ENCODE results near the gene TNS3. TPM values are rescaled to one million over a fixed set of nuclear protein-coding genes. Genes with fewer than 3 reads are reported as not detected.

Gene TNS3
- total RNA-seq, 1 experiment from 2014 or later = 9.5 TPM

DNA sequence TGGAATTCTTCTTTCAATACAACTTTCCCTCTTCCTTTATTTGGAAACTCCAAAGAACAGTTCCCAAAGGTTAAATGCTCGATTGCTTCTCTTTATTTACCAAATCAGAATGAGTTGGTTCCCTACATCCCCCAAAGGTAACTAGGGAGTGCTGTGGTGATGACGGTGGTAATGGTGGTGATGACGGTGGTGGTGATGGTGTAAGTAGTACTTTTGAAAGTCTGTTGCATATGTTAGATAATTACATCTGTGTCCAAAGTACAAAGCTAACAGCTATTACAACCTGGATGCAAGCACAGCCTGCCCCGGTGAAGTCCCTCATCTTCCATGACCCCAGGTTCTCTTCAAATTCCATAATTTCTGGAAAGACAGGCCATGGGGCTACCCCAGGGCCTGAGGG is 115.1 kb downstream of the TNS3 start:
- H3K23me2 ChIP-seq (ENCODE audit: insufficient read length, low read depth, low read length, poor library complexity, severe bottlenecking) = no peaks in the 10 kb centered on the region
- no peaks in the 10 kb centered on the region for H3K27me3 ChIP-seq (ENCODE audit: insufficient read depth, low read length)
- H4K8ac ChIP-seq (replicated peaks; ENCODE audit: insufficient read length, low read depth, low read length) = no peak overlapping the region
- H3K79me1 ChIP-seq (ENCODE audit: insufficient read depth, low read depth, low read length, poor library complexity, severe bottlenecking) = no peaks in the 10 kb centered on the region
- no peak overlapping the region for H4K5ac ChIP-seq (ENCODE audit: insufficient read length, low read depth, low read length)
- Mint-ChIP-seq H3K27ac (no peak overlapping the region), H3K36me3 (ENCODE audit: insufficient read depth in 1 of 3, low read depth in 3 of 3) (no peaks in the 10 kb centered on the region), H3K9me3 (no peaks in the 10 kb centered on the region), H3K4me3 (no peak overlapping the region), H3K27me3 (ENCODE audit: low read depth) (peaks cover 62% of the 10 kb centered on the region), H3K4me1 (peaks cover 17% of the 10 kb centered on the region in 2 experiments)
- H2BK15ac ChIP-seq (ENCODE audit: low read depth, low read length) = no peak overlapping the region
- no peaks in the 10 kb centered on the region for H4K20me1 ChIP-seq (ENCODE audit: control insufficient read depth, insufficient read depth, insufficient read length)
- TF ChIP-seq, protein P1, sequence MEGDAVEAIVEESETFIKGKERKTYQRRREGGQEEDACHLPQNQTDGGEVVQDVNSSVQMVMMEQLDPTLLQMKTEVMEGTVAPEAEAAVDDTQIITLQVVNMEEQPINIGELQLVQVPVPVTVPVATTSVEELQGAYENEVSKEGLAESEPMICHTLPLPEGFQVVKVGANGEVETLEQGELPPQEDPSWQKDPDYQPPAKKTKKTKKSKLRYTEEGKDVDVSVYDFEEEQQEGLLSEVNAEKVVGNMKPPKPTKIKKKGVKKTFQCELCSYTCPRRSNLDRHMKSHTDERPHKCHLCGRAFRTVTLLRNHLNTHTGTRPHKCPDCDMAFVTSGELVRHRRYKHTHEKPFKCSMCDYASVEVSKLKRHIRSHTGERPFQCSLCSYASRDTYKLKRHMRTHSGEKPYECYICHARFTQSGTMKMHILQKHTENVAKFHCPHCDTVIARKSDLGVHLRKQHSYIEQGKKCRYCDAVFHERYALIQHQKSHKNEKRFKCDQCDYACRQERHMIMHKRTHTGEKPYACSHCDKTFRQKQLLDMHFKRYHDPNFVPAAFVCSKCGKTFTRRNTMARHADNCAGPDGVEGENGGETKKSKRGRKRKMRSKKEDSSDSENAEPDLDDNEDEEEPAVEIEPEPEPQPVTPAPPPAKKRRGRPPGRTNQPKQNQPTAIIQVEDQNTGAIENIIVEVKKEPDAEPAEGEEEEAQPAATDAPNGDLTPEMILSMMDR (conservative IDR thresholded peaks at IDR 0.05) = no peak
- H2BK20ac ChIP-seq (ENCODE audit: low read depth, low read length, poor library complexity, severe bottlenecking) = no peak overlapping the region
- no peak overlapping the region for H3K56ac ChIP-seq (ENCODE audit: insufficient read length, low read depth, low read length)
- H3K9ac ChIP-seq (ENCODE audit: extremely low read depth, insufficient read length, low read length) = no peak overlapping the region
- no peak overlapping the region for H3K14ac ChIP-seq (ENCODE audit: insufficient read depth, low read length)
- no peak overlapping the region for H3K23ac ChIP-seq (ENCODE audit: insufficient read length, low read depth, low read length)
- no peak overlapping the region for H2AFZ ChIP-seq (ENCODE audit: low read length)
- H3K18ac ChIP-seq (ENCODE audit: insufficient read length, low read depth, low read length) = no peak overlapping the region
- H3K4me2 ChIP-seq (ENCODE audit: insufficient read depth, insufficient read length, low read length) = no peak overlapping the region
- H2BK120ac ChIP-seq (ENCODE audit: low read depth, low read length, poor library complexity, severe bottlenecking) = no peak overlapping the region
- no peaks in the 10 kb centered on the region for H3K9me3 ChIP-seq (ENCODE audit: control insufficient read depth, low read depth, low read length)
- no peak overlapping the region for H2BK5ac ChIP-seq (ENCODE audit: insufficient read length, low read length)
- H4K91ac ChIP-seq (ENCODE audit: insufficient read length, low read depth, low read length) = no peak overlapping the region
- peaks cover 12% of the 10 kb centered on the region; the same call in 1 of the 2 replicates for H3K4me1 ChIP-seq (ENCODE audit: insufficient read depth, low read length)
- no peak for DNase-seq
- WGBS (ENCODE audit: extremely low coverage, insufficient read length, low lambda C conversion rate) = no CpG with 5 or more reads among the region's 4 CpGs
- no peak overlapping the region for H3K27ac ChIP-seq (ENCODE audit: insufficient read length, low read depth, low read length)
- H3T11ph ChIP-seq (ENCODE audit: low read length) = no peak overlapping the region
- no peak overlapping the region for H3K4ac ChIP-seq (ENCODE audit: low read depth, low read length)
- H3K79me2 ChIP-seq (ENCODE audit: insufficient read depth, low read length) = no peaks in the 10 kb centered on the region
- H2BK12ac ChIP-seq (ENCODE audit: insufficient read length, low read depth, low read length) = no peak overlapping the region
- H2AK5ac ChIP-seq (ENCODE audit: insufficient read length, low read length) = no peak overlapping the region
